SU-DHL-6 (cell line): Measurements from ENCODE around the gene SLC16A12.
"Not testable (repeated sequence)": the region's sequence is repeated elsewhere in the genome, so short reads cannot be mapped to it uniquely, and the experiment has no call there.

ENCODE experiments used
- H2AFZ ChIP-seq: fragments of 200-600 bp; sonication (generic); 2 replicates; pipeline ENCODE4 v1.6.1; 2014; ENCODE audit warnings: low read depth, mild to moderate bottlenecking, moderate library complexity, mixed read lengths, antibody characterized with exemption, low read length; ENCODE audit not compliant: severe bottlenecking
- H3F3A ChIP-seq: fragments of 200-600 bp; shearing (Covaris generic); 2 replicates; pipeline ENCODE4 v1.6.0; 2016; ENCODE audit warnings: antibody characterized with exemption, mild to moderate bottlenecking; ENCODE audit not compliant: insufficient read depth
- H3K27ac ChIP-seq: fragments of 200-600 bp; sonication (generic); 2 replicates; pipeline ENCODE4 v1.5.1; 2016; ENCODE audit warnings: low read depth, mild to moderate bottlenecking, low read length, moderate library complexity, mixed read lengths
- H3K27me3 ChIP-seq: fragments of 200-600 bp; sonication (generic), shearing (Covaris generic); 2 replicates; pipeline ENCODE4 v1.6.0; 2014; ENCODE audit warnings: mild to moderate bottlenecking, low read length
- H3K36me3 ChIP-seq: fragments of 200-600 bp; sonication (generic); 2 replicates; pipeline ENCODE4 v1.6.1; 2014; ENCODE audit warnings: mild to moderate bottlenecking, low read length, mixed read lengths
- H3K4me2 ChIP-seq: fragments of 300-600, 200-600 bp; shearing (Covaris generic), sonication (generic); 2 replicates; pipeline ENCODE4 v1.6.0; 2014; ENCODE audit warnings: low read length, low read depth, mild to moderate bottlenecking; ENCODE audit not compliant: poor library complexity, severe bottlenecking
- H3K4me3 ChIP-seq: fragments of 200-600 bp; sonication (generic); 2 replicates; pipeline ENCODE4 v1.5.1; 2014; ENCODE audit warnings: antibody characterized with exemption, low read length, mild to moderate bottlenecking, mixed read lengths; ENCODE audit not compliant: insufficient read depth, poor library complexity, severe bottlenecking
- H3K79me2 ChIP-seq: fragments of 200-600 bp; sonication (generic); 2 replicates; pipeline ENCODE4 v1.6.1; 2014; ENCODE audit warnings: mild to moderate bottlenecking, low read length, moderate library complexity; ENCODE audit not compliant: insufficient read depth
- H3K9ac ChIP-seq: fragments of 200-600 bp; sonication (generic); 2 replicates; pipeline ENCODE4 v1.7.0; 2014; ENCODE audit warnings: mild to moderate bottlenecking, low read length
- H3K9me2 ChIP-seq: fragments of 200-600 bp; sonication (generic); replicated peaks from 2 replicates; pipeline ENCODE4 v1.6.1; 2014; ENCODE audit warnings: low read length; ENCODE audit not compliant: insufficient read depth
- H3K9me3 ChIP-seq: fragments of 200-600 bp; sonication (generic); 2 replicates; pipeline ENCODE4 v1.6.1; 2014; ENCODE audit warnings: low read length, mixed read lengths; ENCODE audit not compliant: insufficient read depth
- H4K20me1 ChIP-seq: fragments of 200-600 bp; sonication (generic); 2 replicates; pipeline ENCODE4 v1.6.1; 2014; ENCODE audit warnings: low read depth, mild to moderate bottlenecking, antibody characterized with exemption, low read length, moderate library complexity, mixed read lengths
- CTCF ChIP-seq: fragments of 200-600 bp; sonication (generic); IDR thresholded peaks from one replicate; pipeline ENCODE4 v1.5.1; 2017; ENCODE audit warnings: antibody characterized with exemption, mild to moderate bottlenecking, low read length, moderate library complexity; ENCODE audit not compliant: insufficient read depth, poor library complexity, severe bottlenecking
- EZH2phosphoT487 ChIP-seq: fragments of 200-600 bp; sonication (generic), shearing (Covaris generic); conservative IDR thresholded peaks from 2 replicates; pipeline ENCODE4 v1.6.1; 2018; ENCODE audit warnings: mild to moderate bottlenecking, antibody characterized with exemption, low read length, moderate library complexity, mixed read lengths

Gene SLC16A12

DNA sequence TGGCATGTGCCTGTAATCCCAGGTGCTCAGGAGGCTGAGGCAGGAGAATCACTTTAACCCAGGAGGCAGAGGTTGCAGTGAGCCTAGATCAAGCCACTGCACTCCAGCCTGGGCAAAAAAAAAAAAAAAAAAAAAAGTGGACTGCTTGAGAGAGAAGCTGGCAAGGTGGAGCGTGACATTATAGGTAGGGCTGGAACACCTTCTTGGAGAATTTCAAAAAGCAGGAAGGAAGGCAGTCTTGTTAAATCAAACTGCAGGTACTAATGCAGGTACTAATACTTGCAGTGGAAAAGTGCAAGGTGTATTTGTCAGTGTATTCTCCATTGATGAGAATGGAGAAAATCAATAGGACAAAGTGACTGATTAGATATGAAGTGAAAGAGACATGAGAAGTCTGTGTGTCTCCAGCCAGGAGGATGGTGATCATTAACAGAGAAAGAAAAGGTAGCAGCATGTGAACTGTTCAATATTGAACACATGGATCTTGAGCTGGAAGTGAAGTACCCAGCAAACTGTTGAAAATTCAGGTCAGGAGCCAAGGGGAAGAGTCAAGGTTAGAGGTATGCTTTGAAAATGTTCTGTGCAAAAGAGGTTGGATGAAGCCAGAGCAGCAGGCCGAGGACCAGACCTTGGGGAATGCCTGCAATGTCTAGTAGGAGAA is 12.6 kb upstream of the SLC16A12 start:
- Histone ChIP-seq H3K27ac (no peak overlapping the region), H3K79me2 (no peaks in the 10 kb centered on the region), H3K9me2 (no peaks in the 10 kb centered on the region), H3K4me2 (no peak overlapping the region), H3K27me3 (no peaks in the 10 kb centered on the region), H3K9me3 (no peaks in the 10 kb centered on the region), H3K9ac (no peak overlapping the region), H3F3A (no peaks in the 10 kb centered on the region), H4K20me1 (no peaks in the 10 kb centered on the region), H3K4me3 (no peak overlapping the region), H3K36me3 (no peaks in the 10 kb centered on the region), H2AFZ (no peak overlapping the region)
- TF ChIP-seq EZH2phosphoT487 (no peak), CTCF (no peak)

DNA sequence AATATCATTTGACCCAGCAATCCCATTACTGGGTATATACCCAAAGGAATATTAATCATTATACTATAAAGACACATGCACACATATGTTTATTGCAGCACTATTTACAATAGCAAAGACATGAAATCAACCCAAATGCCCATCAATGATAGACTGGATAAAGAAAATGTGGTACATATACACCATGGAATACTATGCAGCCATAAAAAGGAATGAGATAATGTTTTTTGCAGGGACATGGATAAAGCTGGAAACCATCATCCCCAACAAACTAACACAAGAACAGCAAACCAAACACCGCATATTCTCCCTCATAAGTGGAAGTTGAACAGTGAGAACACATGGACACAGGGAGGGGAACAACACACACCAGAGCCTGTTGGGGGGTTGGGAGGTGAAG is 11.3 kb upstream of the SLC16A12 start:
- not testable (repeated sequence) for H3K4me3 ChIP-seq, H3K79me2 ChIP-seq, H3K9me2 ChIP-seq, H3F3A ChIP-seq, H3K27ac ChIP-seq, H3K9ac ChIP-seq, H2AFZ ChIP-seq, H3K9me3 ChIP-seq, H3K4me2 ChIP-seq, H3K27me3 ChIP-seq, H3K36me3 ChIP-seq, H4K20me1 ChIP-seq

DNA sequence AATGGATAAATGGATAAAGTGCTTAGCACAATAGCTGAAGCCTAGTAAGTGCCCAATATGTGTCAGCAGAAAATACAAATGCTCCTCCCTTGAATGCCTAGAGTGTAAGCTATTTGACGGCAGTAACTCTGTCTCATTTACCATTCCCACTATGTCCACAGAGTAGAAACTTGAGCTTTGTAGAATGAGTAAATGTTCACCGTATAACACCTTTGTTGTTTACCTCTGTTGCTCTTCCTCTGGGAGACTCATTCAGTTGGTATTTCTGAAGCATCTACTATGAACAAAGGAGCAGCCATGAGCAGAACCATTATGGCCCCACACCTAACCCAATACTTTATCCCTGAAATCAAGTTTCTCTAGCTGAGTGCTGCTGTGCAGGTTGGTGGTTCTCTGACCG is 8.4 kb upstream of the SLC16A12 start:
- Histone ChIP-seq H3K4me2 (no peak overlapping the region), H3K79me2 (no peaks in the 10 kb centered on the region), H4K20me1 (no peaks in the 10 kb centered on the region), H3K9me2 (no peaks in the 10 kb centered on the region), H3K9ac (no peak overlapping the region), H3K36me3 (no peaks in the 10 kb centered on the region), H3K27me3 (no peaks in the 10 kb centered on the region), H3K27ac (no peak overlapping the region), H3F3A (no peaks in the 10 kb centered on the region), H2AFZ (no peak overlapping the region), H3K9me3 (no peaks in the 10 kb centered on the region), H3K4me3 (no peak overlapping the region)
- TF ChIP-seq EZH2phosphoT487 (no peak), CTCF (no peak)

- Histone ChIP-seq H3F3A (no peaks in the 10 kb centered on the region), H3K4me3 (no peak overlapping the region), H3K4me2 (no peak overlapping the region), H3K9me2 (no peaks in the 10 kb centered on the region), H3K79me2 (no peaks in the 10 kb centered on the region), H3K27me3 (no peaks in the 10 kb centered on the region), H3K9me3 (no peaks in the 10 kb centered on the region), H3K27ac (no peak overlapping the region), H3K36me3 (no peaks in the 10 kb centered on the region), H4K20me1 (no peaks in the 10 kb centered on the region), H2AFZ (no peak overlapping the region), H3K9ac (no peak overlapping the region)
- TF ChIP-seq EZH2phosphoT487: no peak
- no peak for TF ChIP-seq CTCF
Measured at GRCh38 chr10:89540420-89540949, 5.1 kb upstream of the SLC16A12 start.
